SJCRH30 (cell line): ENCODE data around the gene PRRT1B. TPM values are rescaled to one million over a fixed set of nuclear protein-coding genes. Genes with fewer than 3 reads are reported as not detected.

ENCODE experiments used
- DNase-seq, 2 experiments: peaks; one replicate each; pipeline ENCODE4 v3.0.0-alpha.2; 2015 to 2020
- H3K27ac ChIP-seq: fragments of 250-450 bp; sonication (Bioruptor Pico); 2 replicates; pipeline ENCODE4 v1.5.1; 2020; ENCODE audit warnings: mild to moderate bottlenecking, moderate library complexity
- H3K27me3 ChIP-seq: fragments of 250-450 bp; sonication (Bioruptor Pico); 2 replicates; pipeline ENCODE4 v1.5.1; 2020; ENCODE audit warnings: mild to moderate bottlenecking, moderate library complexity
- H3K36me3 ChIP-seq: fragments of 250-450 bp; sonication (Bioruptor Pico); 2 replicates; pipeline ENCODE4 v1.5.1; 2020; ENCODE audit warnings: mild to moderate bottlenecking, moderate library complexity
- H3K4me1 ChIP-seq: fragments of 250-450 bp; sonication (Bioruptor Pico); 2 replicates; pipeline ENCODE4 v1.5.1; 2020; ENCODE audit warnings: mild to moderate bottlenecking, moderate library complexity
- H3K4me3 ChIP-seq: fragments of 250-450 bp; sonication (Bioruptor Pico); 2 replicates; pipeline ENCODE4 v1.5.1; 2020; ENCODE audit warnings: mild to moderate bottlenecking, moderate library complexity
- H3K9me3 ChIP-seq: fragments of 250-450 bp; sonication (Bioruptor Pico); replicated peaks from 2 replicates; pipeline ENCODE4 v1.5.1; 2020; ENCODE audit warnings: mild to moderate bottlenecking, moderate library complexity
- total RNA-seq: library from RNA; depleted of rRNA; stranded (reverse); fragments of >200 nt; shearing (Covaris generic); gene quantifications from 2 replicates; pipeline ENCODE4 v1.2.3, GENCODE V29; 2014; rRNA removed

The PRRT1B gene
- total RNA-seq, 1 experiment from 2014 or later = not detected

GRCh38 chr9:131605770-131606590 lies 60.7 kb downstream of the PRRT1B start:
- Histone ChIP-seq H3K27ac (no peak overlapping the region), H3K36me3 (peaks cover 6% of the 10 kb centered on the region; the same call in 1 of the 2 replicates), H3K4me1 (peaks cover 33% of the 10 kb centered on the region), H3K27me3 (no peaks in the 10 kb centered on the region), H3K9me3 (no peaks in the 10 kb centered on the region), H3K4me3 (no peak overlapping the region)
- no peak for DNase-seq

DNA sequence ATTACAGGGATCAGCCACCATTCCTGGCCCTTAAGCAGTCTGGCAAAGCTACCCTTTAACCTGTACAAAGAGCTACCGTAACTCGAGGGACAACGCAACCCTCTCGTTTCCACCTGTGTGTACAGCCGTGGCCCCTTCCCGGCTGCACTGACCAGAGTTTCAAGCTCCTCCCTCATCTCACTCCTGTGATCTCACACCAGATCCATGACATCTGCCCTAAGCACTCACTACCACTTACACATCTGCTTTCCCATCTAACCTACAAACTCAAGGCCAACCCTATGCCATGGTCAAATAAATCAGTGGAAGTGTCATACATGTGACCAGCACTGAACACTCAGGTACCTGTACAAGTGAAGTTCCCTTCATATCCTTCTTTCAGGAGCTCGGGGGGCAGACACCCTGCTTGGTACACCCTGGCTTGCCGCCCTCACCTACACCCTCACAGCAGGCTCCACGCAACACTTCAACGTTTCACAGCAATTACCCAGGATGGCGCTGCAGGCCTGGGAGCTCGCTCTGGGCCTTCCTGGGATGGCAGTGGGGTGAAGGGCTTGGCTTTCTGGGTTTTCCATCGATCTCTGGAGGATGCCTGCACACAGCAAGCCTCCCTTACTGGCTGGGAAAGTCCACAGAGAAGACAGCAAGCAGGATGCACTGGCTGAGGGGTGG lies 61.7 kb downstream of the PRRT1B start:
- DNase-seq = no peak
- Histone ChIP-seq H3K36me3 (peaks cover 6% of the 10 kb centered on the region; the same call in 1 of the 2 replicates), H3K4me3 (no peak overlapping the region), H3K27ac (no peak overlapping the region), H3K27me3 (no peaks in the 10 kb centered on the region), H3K9me3 (no peaks in the 10 kb centered on the region), H3K4me1 (peaks cover 38% of the 10 kb centered on the region)

DNA sequence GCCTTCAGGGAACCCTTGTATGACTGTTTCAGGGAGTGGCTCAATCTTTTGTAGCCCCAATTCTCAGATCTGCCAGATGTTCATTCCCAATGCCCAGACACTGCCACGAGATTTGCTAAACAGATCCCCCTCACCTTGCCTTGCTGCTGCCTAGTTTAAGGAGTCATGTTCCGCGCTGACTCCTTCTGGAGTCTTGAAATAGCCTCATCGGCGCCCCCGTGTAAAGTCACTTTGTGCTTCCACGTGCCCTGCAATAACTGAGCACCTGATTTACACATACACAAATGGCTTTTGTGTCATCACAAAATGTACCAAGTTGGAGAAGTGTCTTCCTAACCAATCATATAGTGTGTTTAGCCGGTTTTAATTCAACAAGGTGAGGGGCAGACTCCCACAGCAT lies 62.3 kb downstream of the PRRT1B start:
- Histone ChIP-seq H3K4me3 (no peak overlapping the region), H3K4me1 (peaks cover 38% of the 10 kb centered on the region), H3K27me3 (no peaks in the 10 kb centered on the region), H3K27ac (peak overlapping the region; percentile 93), H3K36me3 (peaks cover 6% of the 10 kb centered on the region; the same call in 1 of the 2 replicates), H3K9me3 (no peaks in the 10 kb centered on the region)
- no peak for DNase-seq

DNA sequence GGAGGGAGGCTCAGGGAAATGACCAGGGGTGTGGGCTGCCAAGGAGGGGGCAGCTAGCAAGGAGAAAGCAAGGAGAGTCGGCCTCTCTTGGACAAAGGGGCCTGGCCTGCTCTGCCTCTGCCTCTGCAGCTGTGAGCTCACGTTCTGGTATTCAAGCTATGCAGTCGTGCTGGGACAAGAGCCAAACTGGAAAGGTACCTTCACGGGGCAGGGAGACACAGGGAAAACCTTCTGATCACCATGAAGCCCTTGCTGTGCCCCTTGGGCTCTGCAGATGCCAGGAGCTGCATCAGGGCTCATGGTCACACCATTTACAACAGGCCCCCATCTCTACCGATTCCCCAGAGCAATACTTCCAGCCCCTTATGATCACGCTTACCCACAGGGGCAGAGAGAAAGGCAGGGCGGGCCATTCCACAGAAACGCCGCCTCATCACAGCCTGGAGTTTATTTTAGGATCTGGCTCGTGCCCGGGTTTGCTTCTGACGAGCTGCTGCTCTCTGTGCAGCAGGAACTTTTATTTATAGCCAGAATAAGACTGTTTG lies 63.2 kb downstream of the PRRT1B start:
- DNase-seq = peak; percentile 92 to 94

More for the DNA sequence above, 63.2 kb downstream of the PRRT1B start:
- no peaks in the 10 kb centered on the region for H3K36me3 ChIP-seq
- H3K4me1 ChIP-seq = peaks cover 38% of the 10 kb centered on the region
- peak overlapping the region; percentile 93 for H3K27ac ChIP-seq
- peak overlapping the region; percentile 14 for H3K4me3 ChIP-seq
- H3K9me3 ChIP-seq = no peaks in the 10 kb centered on the region
- H3K27me3 ChIP-seq = no peaks in the 10 kb centered on the region

Other genes starting within 250 kb of the PRRT1B start
- gene PRRC2B, start 151.4 kb upstream of the PRRT1B start, total RNA-seq = 173 and 185 TPM in 2 replicates
- 23.0 and 25.6 TPM in 2 replicates for gene POMT1, start 42.6 kb upstream of the PRRT1B start, total RNA-seq
- 49.2 and 54.3 TPM in 2 replicates for gene UCK1, start 14.3 kb upstream of the PRRT1B start, total RNA-seq
- gene RAPGEF1, start 194.6 kb downstream of the PRRT1B start, total RNA-seq = 78.5 and 82.0 TPM in 2 replicates